Body of pancreas (tissue), 4 donors: ENCODE measurements around the gene CXCR4. TPM values are rescaled to one million over a fixed set of nuclear protein-coding genes. Genes with fewer than 3 reads are reported as not detected.

Source experiments
- ATAC-seq: fragments of 150-250 bp; one replicate; pipeline ENCODE4 v1.9.1; 2016
- DNase-seq, 4 donors: peaks; one replicate each; pipeline ENCODE4 v3.0.0-alpha.2; 2019
- H3K27ac ChIP-seq, 4 donors: fragments of 200-600 bp; sonication (generic); 1 replicate in 3 of 4; 2 replicates in 1 of 4; pipeline versions ENCODE4 v1.5.1 to v1.6.1; 2016 to 2019; ENCODE audit warnings: mild to moderate bottlenecking in 1 of 4, mixed read lengths in 1 of 4, moderate library complexity in 1 of 4
- H3K27me3 ChIP-seq, 2 donors: fragments of 200-600 bp; sonication (generic); one replicate each; pipeline ENCODE4 v1.6.0; 2016; ENCODE audit warnings: mild to moderate bottlenecking in 1 of 2
- H3K36me3 ChIP-seq, 2 donors: fragments of 200-600 bp; sonication (generic); replicated peaks in 1 of 2; 2 replicates each; pipeline ENCODE4 v1.5.1; 2016; ENCODE audit warnings: low read depth in 2 of 2; ENCODE audit not compliant: insufficient read depth in 1 of 2
- H3K4me1 ChIP-seq: fragments of 200-600 bp; sonication (generic); one replicate; pipeline ENCODE4 v1.6.0; 2016
- H3K4me3 ChIP-seq, 2 donors: fragments of 200-600 bp; sonication (generic); 1 replicate in 1 of 2; 2 replicates in 1 of 2; pipeline ENCODE4 v1.5.1; 2016 to 2019
- H3K9me3 ChIP-seq, 3 donors: fragments of 200-600 bp; sonication (generic); 1 replicate in 2 of 3; 2 replicates in 1 of 3; pipeline ENCODE4 v1.5.1; 2016
- POLR2A ChIP-seq, 3 donors: fragments of 450-650 bp; IDR thresholded peaks; one replicate each; pipeline ENCODE4 v1.6.1; 2016; ENCODE audit warnings: antibody characterized with exemption in 3 of 3, mild to moderate bottlenecking in 2 of 3
- WGBS, 2 donors: methylation state at CpG; one replicate each; pipeline ENCODE4 v1.1.5; 2017; 5-methylcytosine and 5-hydroxymethylcytosine counted together
- intact Hi-C: fragments of 100-400 bp; cut with DNase I; formaldehyde crosslinking; loops from one replicate; pipeline ENCODE4 v1.15.1; 2023
- total RNA-seq, 2 donors: library from RNA; depleted of rRNA; stranded (reverse); fragments of >200 nt; gene quantifications; one replicate each; pipeline ENCODE4 v1.1.0, GENCODE V29; 2016
- TF ChIP-seq, protein P1 (sequence below), 7 experiments: fragments of 450-650 bp in 4 of 7; fragments of 200-600 bp in 3 of 7; sonication (generic) in 3 of 7; IDR thresholded peaks; one replicate each; pipeline ENCODE4 v1.5.1; 2016 to 2019; ENCODE audit warnings: antibody characterized with exemption in 7 of 7

CXCR4 gene
- total RNA-seq, 2 donors from 2014 or later, result 0.33 to 10.6 TPM

DNA sequence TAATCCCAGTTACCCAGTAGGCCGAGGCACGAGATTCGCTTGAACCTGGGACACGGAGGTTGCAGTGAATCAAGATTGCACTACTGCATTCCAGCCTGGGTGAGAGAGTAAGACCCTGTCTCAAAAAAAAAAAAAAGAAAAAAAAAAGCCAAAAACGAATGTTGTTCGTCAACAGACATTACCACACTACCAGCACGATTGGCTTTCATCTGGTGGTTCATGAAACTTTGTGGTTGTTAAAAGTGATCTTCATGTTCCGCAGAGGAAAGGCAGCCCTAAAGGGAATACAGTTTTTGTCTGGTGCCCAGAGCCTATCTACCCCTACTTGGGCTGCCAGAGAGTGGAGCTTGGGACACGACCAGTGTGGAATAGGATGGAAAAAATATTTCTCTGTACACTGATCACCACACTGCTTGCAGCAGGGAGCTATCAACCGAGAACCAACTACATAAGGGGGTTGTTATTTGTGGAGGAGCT, 13.6 kb upstream of the CXCR4 start:
- intact Hi-C loops, result no loop called here
- no peaks in the 10 kb centered on the region for H3K4me1 ChIP-seq
- peak in 1 of 4 donors; percentile 27 for DNase-seq
- H3K27ac ChIP-seq, result peak overlapping the region in 1 of 4 donors; percentile 55
- no peaks in the 10 kb centered on the region for H3K27me3 ChIP-seq
- H3K9me3 ChIP-seq, result no peaks in the 10 kb centered on the region
- H3K4me3 ChIP-seq, result no peak overlapping the region
- TF ChIP-seq, protein P1, sequence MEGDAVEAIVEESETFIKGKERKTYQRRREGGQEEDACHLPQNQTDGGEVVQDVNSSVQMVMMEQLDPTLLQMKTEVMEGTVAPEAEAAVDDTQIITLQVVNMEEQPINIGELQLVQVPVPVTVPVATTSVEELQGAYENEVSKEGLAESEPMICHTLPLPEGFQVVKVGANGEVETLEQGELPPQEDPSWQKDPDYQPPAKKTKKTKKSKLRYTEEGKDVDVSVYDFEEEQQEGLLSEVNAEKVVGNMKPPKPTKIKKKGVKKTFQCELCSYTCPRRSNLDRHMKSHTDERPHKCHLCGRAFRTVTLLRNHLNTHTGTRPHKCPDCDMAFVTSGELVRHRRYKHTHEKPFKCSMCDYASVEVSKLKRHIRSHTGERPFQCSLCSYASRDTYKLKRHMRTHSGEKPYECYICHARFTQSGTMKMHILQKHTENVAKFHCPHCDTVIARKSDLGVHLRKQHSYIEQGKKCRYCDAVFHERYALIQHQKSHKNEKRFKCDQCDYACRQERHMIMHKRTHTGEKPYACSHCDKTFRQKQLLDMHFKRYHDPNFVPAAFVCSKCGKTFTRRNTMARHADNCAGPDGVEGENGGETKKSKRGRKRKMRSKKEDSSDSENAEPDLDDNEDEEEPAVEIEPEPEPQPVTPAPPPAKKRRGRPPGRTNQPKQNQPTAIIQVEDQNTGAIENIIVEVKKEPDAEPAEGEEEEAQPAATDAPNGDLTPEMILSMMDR (IDR thresholded peaks at IDR 0.05), result no peak
- peak in 2 of 3 donors; percentile 2 to 5 for TF ChIP-seq POLR2A (IDR thresholded peaks at IDR 0.05)
- 69 to 76% methylated on average over 10 of the region's 10 CpGs for WGBS, 2 donors
- ATAC-seq, result no peak
- no peaks in the 10 kb centered on the region for H3K36me3 ChIP-seq

GRCh38 chr2:136130511-136130910, 12.6 kb upstream of the CXCR4 start:
- Histone ChIP-seq H3K9me3 (no peaks in the 10 kb centered on the region), H3K36me3 (no peaks in the 10 kb centered on the region), H3K4me1 (no peaks in the 10 kb centered on the region), H3K4me3 (no peak overlapping the region), H3K27ac (no peak overlapping the region), H3K27me3 (no peaks in the 10 kb centered on the region)
- intact Hi-C loops, result no loop called here
- ATAC-seq (no peak), DNase-seq (no peak)
- TF ChIP-seq POLR2A (IDR thresholded peaks at IDR 0.05), result no peak
- TF ChIP-seq, protein P1 (IDR thresholded peaks at IDR 0.05), result no peak
- 75 to 87% methylated on average over 1 of the region's 1 CpG for WGBS, 2 donors

- 45 to 60% methylated on average over 3 of the region's 3 CpGs for WGBS, 2 donors
- Histone ChIP-seq H3K9me3 (no peaks in the 10 kb centered on the region), H3K4me3 (no peak overlapping the region), H3K27me3 (no peaks in the 10 kb centered on the region), H3K4me1 (no peaks in the 10 kb centered on the region), H3K36me3 (no peaks in the 10 kb centered on the region), H3K27ac (no peak overlapping the region)
- intact Hi-C loops, result no loop called here
- no peak for DNase-seq
- no peak for ATAC-seq
- TF ChIP-seq, protein P1 (IDR thresholded peaks at IDR 0.05), result no peak
- TF ChIP-seq POLR2A (IDR thresholded peaks at IDR 0.05), result no peak
Observed at GRCh38 chr2:136130045-136130444, 12.1 kb upstream of the CXCR4 start.

- WGBS, 2 donors, result 53 to 69% methylated on average over 4 of the region's 4 CpGs
- intact Hi-C loops, result no loop called here
- Histone ChIP-seq H3K27me3 (no peaks in the 10 kb centered on the region), H3K36me3 (no peaks in the 10 kb centered on the region), H3K4me3 (no peak overlapping the region), H3K4me1 (no peaks in the 10 kb centered on the region), H3K27ac (no peak overlapping the region), H3K9me3 (no peaks in the 10 kb centered on the region)
- ATAC-seq (no peak), DNase-seq (no peak)
- no peak for TF ChIP-seq POLR2A (IDR thresholded peaks at IDR 0.05)
- TF ChIP-seq, protein P1 (IDR thresholded peaks at IDR 0.05), result no peak
Observed at GRCh38 chr2:136129601-136130000, 11.7 kb upstream of the CXCR4 start.

DNA sequence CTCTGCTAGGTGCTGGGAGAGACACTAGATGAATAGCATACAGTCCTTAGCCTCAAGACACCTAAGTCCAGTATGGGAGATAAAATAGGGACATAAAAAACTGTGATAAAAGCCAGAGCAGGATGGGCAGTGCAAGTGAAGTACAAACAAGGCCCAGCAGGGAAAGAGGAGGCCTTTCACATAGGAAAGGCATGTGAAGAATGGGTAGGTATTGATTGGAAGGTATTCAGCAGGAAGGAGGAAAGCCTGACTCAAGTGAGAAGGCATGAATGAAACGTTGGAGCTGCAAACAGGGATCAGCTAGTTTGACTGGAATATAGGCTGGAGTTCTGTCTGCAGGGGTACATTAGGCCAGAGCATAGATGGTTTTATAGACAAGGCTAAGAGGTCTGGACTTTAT, 11.0 kb upstream of the CXCR4 start:
- H3K27me3 ChIP-seq, result no peaks in the 10 kb centered on the region
- peak; percentile 24 for ATAC-seq
- no peaks in the 10 kb centered on the region for H3K9me3 ChIP-seq
- no peak overlapping the region for H3K27ac ChIP-seq
- 14 to 21% methylated on average over 1 of the region's 1 CpG for WGBS, 2 donors
- no peak for DNase-seq
- no peaks in the 10 kb centered on the region for H3K4me1 ChIP-seq
- TF ChIP-seq POLR2A (IDR thresholded peaks at IDR 0.05), result no peak
- TF ChIP-seq, protein P1 (IDR thresholded peaks at IDR 0.05), result no peak
- intact Hi-C loops, result no loop called here
- H3K36me3 ChIP-seq, result no peaks in the 10 kb centered on the region
- H3K4me3 ChIP-seq, result no peak overlapping the region
